ENCODE measurements around the gene PARVA. TPM values are rescaled to one million over a fixed set of nuclear protein-coding genes. Genes with fewer than 3 reads are reported as not detected.

Gene PARVA
- total and polyA plus RNA-seq, 2 of the 8 experiments (the other 6 are each of a cell fraction or from before 2014, with no cell fraction given): 3.1 to 13.5 TPM

GRCh38 chr11:12430351-12430750, 53.0 kb downstream of the PARVA start:
- no peak overlapping the region for H2BK20ac ChIP-seq (ENCODE audit: low read length)
- H3K9ac ChIP-seq (replicated peaks in 1 of 4; ENCODE audit: extremely low read depth in 1 of 4, low read depth in 3 of 4, low read length in 3 of 4): no peak overlapping the region
- no peaks in the 10 kb centered on the region for H3K23me2 ChIP-seq (ENCODE audit: low read depth, low read length)
- H3K79me2 ChIP-seq (ENCODE audit: control insufficient read depth in 1 of 2, insufficient read depth in 2 of 2, low read length in 2 of 2): no peaks in the 10 kb centered on the region
- no peaks in the 10 kb centered on the region for H3K79me1 ChIP-seq (ENCODE audit: low read depth, low read length)
- WGBS, 2 experiments (ENCODE audit: extremely low coverage in 1 of 2, insufficient coverage in 1 of 2, insufficient read length in 1 of 2, insufficient replicate concordance in 2 of 2, low coverage in 1 of 2, low lambda C conversion rate in 2 of 2, missing lambda C conversion rate in 1 of 2): 86% methylated on average over 3 of the region's 3 CpGs; no CpG with 5 or more reads in 1 of the 2 experiments
- no peak for DNase-seq (ENCODE audit: low read depth in 1 of 2, low spot score in 2 of 2)
- no peak overlapping the region for H4K5ac ChIP-seq (ENCODE audit: insufficient read length, low read depth, low read length)
- ChIA-PET CTCF (ENCODE audit: partially characterized antibody) (interaction anchor here (0.8 kb wide), 1 partner anchor 19 kb away, joined by 3 read pairs; no protein-coding TSS in a partner anchor), POLR2A (ENCODE audit: partially characterized antibody) (interaction anchor here (1.6 kb wide), 1 partner anchor 17 kb away, joined by 3 read pairs; no protein-coding TSS in a partner anchor)
- H3K23ac ChIP-seq (ENCODE audit: insufficient read length): no peak overlapping the region
- 0 out of 7 replicates have a peak, but pooled peaks cover 0 to 3% (median under 1%) of the 10 kb centered on the region in 4 experiments for H3K4me1 ChIP-seq (replicated peaks in 1 of 4; ENCODE audit: control insufficient read depth in 3 of 4, insufficient read depth in 4 of 4, low read length in 3 of 4)
- H2BK5ac ChIP-seq (ENCODE audit: low read depth, low read length): no peak overlapping the region
- H3K56ac ChIP-seq (replicated peaks; ENCODE audit: insufficient read length, low read depth, low read length): no peak overlapping the region
- no peak overlapping the region for H3K4me2 ChIP-seq (ENCODE audit: insufficient read depth in 1 of 2, low read depth in 2 of 2, low read length in 2 of 2)
- H4K20me1 ChIP-seq (replicated peaks in 1 of 2; ENCODE audit: control insufficient read depth in 1 of 2, insufficient read depth in 2 of 2, low read length in 2 of 2): no peaks in the 10 kb centered on the region
- H3K9me3 ChIP-seq (ENCODE audit: insufficient read depth in 2 of 2, low read depth in 1 of 2, low read length in 1 of 2): no peaks in the 10 kb centered on the region
- H4K91ac ChIP-seq (replicated peaks; ENCODE audit: insufficient read length, low read length): no peak overlapping the region
- H3K14ac ChIP-seq (ENCODE audit: insufficient read length): no peak overlapping the region
- no peak overlapping the region for H3K27ac ChIP-seq (ENCODE audit: low read depth, low read length)
- no peak overlapping the region for H2BK120ac ChIP-seq (replicated peaks; ENCODE audit: low read depth, low read length)
- no peak overlapping the region for H4K8ac ChIP-seq (ENCODE audit: extremely low read depth, insufficient read depth, low read length)
- H2BK12ac ChIP-seq (ENCODE audit: low read depth, low read length): no peak overlapping the region
- H2AK5ac ChIP-seq (ENCODE audit: low read depth, low read length): no peak overlapping the region
- H3K4ac ChIP-seq (replicated peaks; ENCODE audit: insufficient read length, low read depth, low read length): no peak overlapping the region
- H3K4me3 ChIP-seq (ENCODE audit: extremely low read depth in 1 of 4, insufficient read depth in 2 of 4, low read depth in 3 of 4, low read length in 4 of 4): no peak overlapping the region
- H3K18ac ChIP-seq (ENCODE audit: extremely low read depth, low read length): no peak overlapping the region
- H3K36me3 ChIP-seq (ENCODE audit: control insufficient read depth in 2 of 4, insufficient read depth in 4 of 4, low read length in 3 of 4): no peaks in the 10 kb centered on the region
- FAIRE-seq: no peak
- no peak overlapping the region for H2AFZ ChIP-seq (ENCODE audit: low read length)
- no peaks in the 10 kb centered on the region for H3K27me3 ChIP-seq (replicated peaks in 1 of 4; ENCODE audit: control insufficient read depth in 3 of 4, extremely low read depth in 1 of 4, insufficient read depth in 3 of 4, low read length in 3 of 4)
- H2BK15ac ChIP-seq (ENCODE audit: low read length): no peak overlapping the region
- TF ChIP-seq HDAC2 (IDR thresholded peaks at IDR 0.05; ENCODE audit: borderline replicate concordance in 1 of 2, low read depth in 2 of 2, low read length in 2 of 2) (no peak), RAD21 (IDR thresholded peaks at IDR 0.05 in 1 of 2, conservative IDR thresholded peaks at IDR 0.05 in 1 of 2; ENCODE audit: low read depth in 2 of 2, low read length in 2 of 2) (no peak), SP2 (IDR thresholded peaks at IDR 0.05; ENCODE audit: low read length) (no peak), TCF12 (IDR thresholded peaks at IDR 0.05; ENCODE audit: low read depth, low read length) (no peak), ZNF274 (IDR thresholded peaks at IDR 0.05; ENCODE audit: borderline replicate concordance, extremely low read depth, low read length) (no peak), MAX (IDR thresholded peaks at IDR 0.05) (no peak), GABPA (IDR thresholded peaks at IDR 0.05; ENCODE audit: borderline replicate concordance, insufficient read depth, low read length) (no peak), CHD2 (IDR thresholded peaks at IDR 0.05; ENCODE audit: low read length) (no peak), CEBPB (IDR thresholded peaks at IDR 0.05; ENCODE audit: low read depth, low read length) (no peak), KDM5A (IDR thresholded peaks at IDR 0.05; ENCODE audit: low read length) (no peak), CTCF (IDR thresholded peaks at IDR 0.05; ENCODE audit: control extremely low read depth in 1 of 3, insufficient read depth in 1 of 3, low read depth in 1 of 3, low read length in 3 of 3) (no peak)

All from H1 (cell line).